Measurements from ENCODE around the gene HMBS.

GRCh38 chr11:119110439-119110838 lies 25.8 kb downstream of the HMBS start:
- TF ChIP-seq, protein P1, sequence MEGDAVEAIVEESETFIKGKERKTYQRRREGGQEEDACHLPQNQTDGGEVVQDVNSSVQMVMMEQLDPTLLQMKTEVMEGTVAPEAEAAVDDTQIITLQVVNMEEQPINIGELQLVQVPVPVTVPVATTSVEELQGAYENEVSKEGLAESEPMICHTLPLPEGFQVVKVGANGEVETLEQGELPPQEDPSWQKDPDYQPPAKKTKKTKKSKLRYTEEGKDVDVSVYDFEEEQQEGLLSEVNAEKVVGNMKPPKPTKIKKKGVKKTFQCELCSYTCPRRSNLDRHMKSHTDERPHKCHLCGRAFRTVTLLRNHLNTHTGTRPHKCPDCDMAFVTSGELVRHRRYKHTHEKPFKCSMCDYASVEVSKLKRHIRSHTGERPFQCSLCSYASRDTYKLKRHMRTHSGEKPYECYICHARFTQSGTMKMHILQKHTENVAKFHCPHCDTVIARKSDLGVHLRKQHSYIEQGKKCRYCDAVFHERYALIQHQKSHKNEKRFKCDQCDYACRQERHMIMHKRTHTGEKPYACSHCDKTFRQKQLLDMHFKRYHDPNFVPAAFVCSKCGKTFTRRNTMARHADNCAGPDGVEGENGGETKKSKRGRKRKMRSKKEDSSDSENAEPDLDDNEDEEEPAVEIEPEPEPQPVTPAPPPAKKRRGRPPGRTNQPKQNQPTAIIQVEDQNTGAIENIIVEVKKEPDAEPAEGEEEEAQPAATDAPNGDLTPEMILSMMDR (IDR thresholded peaks at IDR 0.05) = no peak
- TF ChIP-seq POLR2A (IDR thresholded peaks at IDR 0.05) (no peak), EP300 (IDR thresholded peaks at IDR 0.05) (no peak), POLR2AphosphoS5 (IDR thresholded peaks at IDR 0.05) (no peak)
